ENCODE measurements around the gene TSPAN5. TPM values are rescaled to one million over a fixed set of nuclear protein-coding genes. Genes with fewer than 3 reads are reported as not detected.
A peak's percentile ranks its signal among the peaks of the same experiment; 100 is the strongest.

Gene TSPAN5
- polyA plus RNA-seq, 3 donors from 2014 or later: 21.9 to 37.8 (median 27.2) TPM

DNA sequence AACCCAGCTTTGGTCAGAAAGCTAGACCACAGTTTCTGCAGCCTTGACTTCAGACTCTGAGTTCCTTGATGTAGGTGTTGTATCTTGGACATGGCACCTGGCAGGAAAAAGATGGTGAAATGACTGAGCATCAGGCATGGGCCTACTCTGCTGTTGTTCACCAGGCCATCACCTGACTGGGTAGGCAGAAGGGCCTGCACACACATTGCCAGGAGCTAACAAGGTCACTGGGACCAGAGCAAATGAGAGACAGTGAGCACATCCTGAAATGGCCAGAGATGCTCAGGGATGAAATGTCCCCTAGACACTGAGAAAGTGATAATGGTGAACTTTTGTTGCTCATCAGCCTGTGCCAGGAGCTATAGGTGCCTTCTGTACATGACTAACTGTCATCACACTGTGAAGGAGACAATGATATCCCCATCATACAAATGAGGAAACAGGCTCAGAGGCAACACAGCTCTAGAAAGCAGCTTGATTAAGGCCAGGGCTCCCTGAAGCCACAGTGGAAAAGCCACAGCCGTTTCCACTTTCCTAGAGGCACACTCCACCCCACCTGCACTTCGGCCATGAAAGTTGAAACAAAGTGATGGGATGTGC is 128.3 kb downstream of the TSPAN5 start:
- no peak for DNase-seq
- peaks cover 0 to 4% (median 0%) of the 10 kb centered on the region in 3 donors for H3K36me3 Mint-ChIP-seq
- peak overlapping the region in 4 of 6 donors; percentile 1 to 33 (median 20) for H3K27ac Mint-ChIP-seq
- H3K4me3 Mint-ChIP-seq: no peak overlapping the region
- H3K9me3 Mint-ChIP-seq: no peaks in the 10 kb centered on the region
- peaks cover 16 to 38% of the 10 kb centered on the region in 2 donors for H3K4me1 Mint-ChIP-seq
- peaks cover 0 to 3% (median 0%) of the 10 kb centered on the region in 3 donors for H3K27me3 Mint-ChIP-seq (ENCODE audit: low read depth in 3 of 3)

DNA sequence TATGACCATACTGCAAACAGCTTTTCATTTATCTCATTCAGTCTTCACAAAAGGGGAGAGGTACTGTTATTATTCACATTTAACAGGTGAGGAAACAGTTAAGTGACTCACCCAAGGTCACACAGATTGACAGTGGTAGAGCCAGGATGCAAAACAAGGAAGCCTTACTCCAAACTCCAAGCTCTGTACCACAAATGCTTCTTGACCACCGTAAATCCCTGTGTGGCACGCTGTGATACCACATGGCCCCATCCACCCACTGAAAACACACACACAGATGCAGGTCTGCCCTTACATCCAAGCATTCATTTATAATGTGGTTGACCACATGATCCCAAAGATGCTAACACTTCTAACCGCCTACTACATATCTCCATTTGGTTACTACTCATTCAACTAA is 129.5 kb downstream of the TSPAN5 start:
- Mint-ChIP-seq H3K27me3 (ENCODE audit: low read depth in 3 of 3) (peaks cover 0 to 1% (median 0%) of the 10 kb centered on the region in 3 donors), H3K4me1 (peaks cover 13 to 28% of the 10 kb centered on the region in 2 donors), H3K36me3 (peaks cover 0 to under 1% (median 0%) of the 10 kb centered on the region in 3 donors), H3K9me3 (no peaks in the 10 kb centered on the region), H3K4me3 (no peak overlapping the region), H3K27ac (peak overlapping the region in 1 of 6 donors; percentile 55)
- DNase-seq: no peak

DNA sequence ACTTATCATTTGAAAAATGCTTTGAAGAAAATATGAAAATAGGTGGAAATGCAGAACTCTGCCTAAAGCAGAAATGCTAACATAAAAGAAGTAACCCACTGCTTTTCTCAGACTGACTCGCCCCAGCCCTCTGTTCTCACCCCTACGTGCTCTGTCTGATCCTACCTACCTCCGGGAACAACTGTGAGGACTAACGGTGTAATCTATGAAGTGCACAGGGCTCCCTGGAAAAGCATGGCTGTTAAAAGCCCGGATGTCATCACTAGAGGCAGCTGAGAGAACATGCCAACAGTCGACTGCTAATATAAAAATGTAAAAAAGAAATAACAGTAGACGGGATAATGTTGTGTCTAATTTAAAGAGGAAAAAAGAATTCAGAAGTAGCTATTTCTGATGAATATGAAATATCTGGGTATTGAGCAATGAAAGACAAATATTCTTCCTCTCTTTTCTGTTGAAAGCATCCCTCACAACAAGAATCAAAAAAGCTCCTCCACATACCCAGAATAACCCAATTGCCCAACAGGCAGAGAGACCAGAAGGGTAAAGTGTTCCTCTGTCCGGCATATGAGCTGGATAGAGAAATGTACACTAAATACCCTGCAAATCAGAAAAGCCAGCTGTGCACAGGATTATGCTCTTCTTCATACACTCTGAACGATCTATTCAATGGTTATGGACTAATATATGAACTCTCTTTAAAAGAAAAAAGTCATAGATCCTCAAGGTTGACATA is 130.7 kb downstream of the TSPAN5 start:
- no peak for DNase-seq
- Mint-ChIP-seq H3K4me3 (no peak overlapping the region), H3K4me1 (peaks cover 13 to 28% of the 10 kb centered on the region in 2 donors), H3K27ac (no peak overlapping the region), H3K9me3 (no peaks in the 10 kb centered on the region), H3K36me3 (no peaks in the 10 kb centered on the region), H3K27me3 (ENCODE audit: low read depth in 3 of 3) (peaks cover 0 to 1% (median 0%) of the 10 kb centered on the region in 3 donors)

DNA sequence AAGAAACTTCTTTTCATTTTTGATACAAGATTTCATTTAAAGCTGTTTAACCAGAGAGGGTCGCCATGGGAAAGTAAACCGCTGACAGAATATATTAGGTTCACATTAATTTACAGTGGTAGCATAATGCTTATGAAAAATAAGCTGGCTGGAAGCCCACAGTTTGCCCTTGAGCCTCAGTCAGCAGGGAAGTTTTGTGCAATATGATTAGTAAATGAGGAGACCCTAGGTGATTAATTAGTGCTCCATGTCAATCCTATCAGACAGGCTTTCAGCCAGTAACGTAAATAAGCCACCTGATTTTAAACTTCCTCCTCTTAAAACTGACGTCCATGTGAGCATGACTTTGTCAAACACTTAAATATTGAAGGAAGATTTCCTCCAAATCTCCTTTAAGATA is 134.2 kb downstream of the TSPAN5 start:
- Mint-ChIP-seq H3K4me1 (peaks cover 14 to 29% of the 10 kb centered on the region in 2 donors), H3K27ac (no peak overlapping the region), H3K36me3 (no peaks in the 10 kb centered on the region), H3K9me3 (no peaks in the 10 kb centered on the region), H3K27me3 (ENCODE audit: low read depth in 3 of 3) (peaks cover 0 to 1% (median 0%) of the 10 kb centered on the region in 3 donors), H3K4me3 (no peak overlapping the region)
- no peak for DNase-seq

DNA sequence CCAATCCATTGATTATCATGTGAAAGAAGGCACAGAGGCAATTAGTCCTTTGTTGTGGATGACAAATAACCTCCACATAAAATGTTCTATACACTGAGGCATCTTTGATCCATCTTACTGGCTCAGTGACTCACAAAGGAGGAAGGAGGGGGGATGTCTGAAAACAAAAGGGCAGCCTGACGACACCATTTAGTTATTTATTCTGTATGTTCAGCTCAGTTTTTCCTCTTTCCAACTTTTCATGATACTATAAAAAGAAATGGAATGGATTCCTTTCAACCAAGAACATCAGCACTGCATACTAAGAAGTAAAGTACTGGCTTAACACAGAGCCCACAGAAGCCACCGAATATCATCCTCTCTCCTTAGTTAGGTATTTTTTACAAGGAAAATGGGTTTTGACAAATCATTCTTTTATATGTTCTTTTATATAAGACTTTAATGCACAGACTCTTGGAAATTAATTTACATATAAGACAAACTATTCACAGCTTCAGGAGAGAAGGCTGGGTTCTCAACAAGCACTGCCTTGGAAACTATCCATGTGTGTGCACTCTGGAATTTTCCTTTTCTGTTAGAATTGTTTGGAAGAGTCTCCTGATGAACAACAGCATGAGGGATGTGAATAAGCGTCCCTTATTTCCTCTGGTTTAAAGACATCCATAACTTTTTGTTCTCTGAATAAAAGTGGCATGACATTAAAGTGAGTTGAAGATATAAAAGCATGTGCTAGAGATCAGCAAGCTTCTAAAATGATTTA is 135.6 kb downstream of the TSPAN5 start:
- Mint-ChIP-seq H3K9me3 (no peaks in the 10 kb centered on the region), H3K4me1 (peaks cover 11 to 26% of the 10 kb centered on the region in 2 donors), H3K27ac (no peak overlapping the region), H3K36me3 (no peaks in the 10 kb centered on the region), H3K4me3 (no peak overlapping the region), H3K27me3 (ENCODE audit: low read depth in 3 of 3) (peaks cover 0 to 1% (median 0%) of the 10 kb centered on the region in 3 donors)
- no peak for DNase-seq

DNA sequence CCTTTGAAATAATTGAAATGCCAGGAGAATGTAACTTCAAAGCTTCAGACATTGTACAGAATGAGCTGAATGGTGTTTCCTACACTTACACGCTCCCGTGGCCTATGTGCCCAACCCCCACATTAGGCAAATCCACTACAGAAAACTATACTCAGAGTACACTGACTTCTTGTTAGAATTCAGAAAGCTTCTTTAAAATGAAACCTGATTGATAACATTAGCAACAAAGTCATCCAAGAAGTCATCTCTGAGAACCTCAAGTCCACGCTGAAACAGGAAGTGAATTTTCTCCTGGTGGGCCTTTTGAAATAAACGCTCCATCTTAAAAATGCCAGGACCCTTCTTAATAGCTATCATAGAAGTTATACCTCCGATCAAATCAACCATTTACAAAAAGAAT is 136.3 kb downstream of the TSPAN5 start:
- H3K9me3 Mint-ChIP-seq: no peaks in the 10 kb centered on the region
- DNase-seq: no peak
- H3K4me1 Mint-ChIP-seq: peaks cover 11 to 26% of the 10 kb centered on the region in 2 donors
- peaks cover 0 to 1% (median 0%) of the 10 kb centered on the region in 3 donors for H3K27me3 Mint-ChIP-seq (ENCODE audit: low read depth in 3 of 3)
- H3K36me3 Mint-ChIP-seq: no peaks in the 10 kb centered on the region
- no peak overlapping the region for H3K4me3 Mint-ChIP-seq
- peak overlapping the region in 1 of 6 donors; percentile 22 for H3K27ac Mint-ChIP-seq

DNA sequence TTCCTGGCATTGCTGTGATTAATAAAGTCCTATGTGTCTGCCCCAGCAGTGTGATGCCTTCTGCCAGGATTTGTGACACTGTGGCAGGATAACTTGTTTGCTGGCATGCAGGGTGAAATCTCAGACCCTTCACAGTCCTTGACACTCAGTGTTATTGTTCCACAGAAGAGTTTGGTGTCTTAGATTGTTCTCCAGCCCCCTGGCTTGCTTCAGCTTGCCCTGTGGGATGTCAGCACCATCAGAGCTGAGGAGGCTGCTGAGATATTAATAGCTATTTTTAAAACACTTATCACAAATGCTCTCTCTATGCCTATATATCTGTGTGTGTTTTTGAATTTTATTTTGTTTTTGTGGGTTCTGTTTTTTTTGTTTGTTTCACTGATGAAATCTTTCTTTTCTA is 136.9 kb downstream of the TSPAN5 start:
- peak overlapping the region in 1 of 6 donors; percentile 28 for H3K27ac Mint-ChIP-seq
- H3K9me3 Mint-ChIP-seq: no peaks in the 10 kb centered on the region
- H3K4me1 Mint-ChIP-seq: peaks cover 11 to 26% of the 10 kb centered on the region in 2 donors
- peaks cover 0 to 1% (median 0%) of the 10 kb centered on the region in 3 donors for H3K27me3 Mint-ChIP-seq (ENCODE audit: low read depth in 3 of 3)
- no peaks in the 10 kb centered on the region for H3K36me3 Mint-ChIP-seq
- DNase-seq: no peak
- H3K4me3 Mint-ChIP-seq: no peak overlapping the region

DNA sequence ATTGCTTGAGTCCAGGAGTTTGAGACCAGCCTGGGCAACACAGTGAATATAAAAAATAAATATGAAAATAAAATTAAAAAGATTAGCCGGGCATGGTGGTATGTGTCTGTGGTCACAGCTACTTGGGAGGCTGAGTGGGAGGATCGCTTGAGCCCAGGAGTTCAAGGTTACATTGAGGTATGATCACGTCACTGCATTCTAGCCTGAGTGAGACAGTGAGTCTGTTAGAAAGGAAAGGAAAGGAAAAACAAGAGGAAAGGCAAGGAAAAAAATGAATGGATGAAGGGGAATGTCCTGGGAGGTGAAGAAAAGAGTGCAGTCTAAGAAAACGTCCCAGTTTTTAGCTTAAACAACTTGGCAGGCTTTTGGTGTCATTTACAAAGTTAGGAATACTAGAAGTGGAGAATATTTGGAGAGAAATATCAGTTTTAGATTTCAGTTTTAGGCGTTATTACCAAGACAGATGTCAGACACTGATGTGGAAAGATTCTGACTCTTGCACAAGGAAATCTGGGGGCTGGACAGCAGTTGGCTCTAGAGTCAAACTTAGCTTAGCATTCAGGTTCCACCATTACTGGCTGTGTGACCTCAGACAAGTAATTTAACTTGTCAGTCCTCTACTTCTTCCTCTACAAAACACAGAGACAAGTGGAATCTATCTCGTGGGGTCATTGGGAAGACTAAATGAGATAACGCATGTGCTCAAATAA is 139.0 kb downstream of the TSPAN5 start:
- Mint-ChIP-seq H3K27me3 (ENCODE audit: low read depth in 3 of 3) (peaks cover 0 to 1% (median 0%) of the 10 kb centered on the region in 3 donors), H3K27ac (peak overlapping the region in 2 of 6 donors; percentile 53 to 56), H3K4me3 (no peak overlapping the region), H3K36me3 (no peaks in the 10 kb centered on the region), H3K4me1 (peaks cover 29 to 45% of the 10 kb centered on the region in 2 donors), H3K9me3 (no peaks in the 10 kb centered on the region)
- no peak for DNase-seq

DNA sequence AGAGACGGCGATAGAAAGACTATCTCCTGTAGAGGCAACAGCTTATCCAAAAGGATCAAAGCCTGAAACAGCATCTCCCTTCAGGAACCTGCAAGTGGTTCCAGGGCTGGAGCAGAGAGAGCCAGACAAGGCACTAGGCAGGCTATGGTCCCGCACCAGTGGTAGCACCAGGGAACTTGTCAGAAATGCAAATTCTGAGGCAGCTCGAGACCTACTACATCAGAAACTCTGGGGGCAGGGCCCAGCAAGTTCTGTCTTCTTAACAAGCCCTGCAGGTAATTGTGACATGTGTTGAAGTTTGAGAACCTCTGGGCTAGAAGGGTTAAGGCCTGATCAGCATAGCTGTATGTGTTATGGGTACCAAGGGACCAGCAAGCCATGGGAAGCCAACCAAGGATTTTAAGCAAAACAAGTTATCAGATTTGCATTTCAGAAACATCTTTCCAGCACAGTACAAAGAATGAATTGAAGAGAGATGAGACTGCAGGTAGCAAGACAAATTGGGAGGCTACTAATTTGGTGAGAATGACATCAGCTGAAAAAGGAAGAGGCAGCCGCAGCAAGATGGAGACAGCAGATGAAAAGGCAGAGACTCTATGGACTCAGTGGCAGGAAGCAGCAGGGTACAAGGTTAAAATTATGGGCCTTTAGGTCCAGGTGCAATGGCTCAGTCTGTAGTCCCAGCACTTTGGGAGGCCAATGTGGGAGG is 139.7 kb downstream of the TSPAN5 start:
- Mint-ChIP-seq H3K27ac (no peak overlapping the region), H3K27me3 (ENCODE audit: low read depth in 3 of 3) (peaks cover 0 to 1% (median 0%) of the 10 kb centered on the region in 3 donors), H3K9me3 (no peaks in the 10 kb centered on the region), H3K4me3 (no peak overlapping the region), H3K36me3 (no peaks in the 10 kb centered on the region), H3K4me1 (peaks cover 29 to 46% of the 10 kb centered on the region in 2 donors)
- no peak for DNase-seq

DNA sequence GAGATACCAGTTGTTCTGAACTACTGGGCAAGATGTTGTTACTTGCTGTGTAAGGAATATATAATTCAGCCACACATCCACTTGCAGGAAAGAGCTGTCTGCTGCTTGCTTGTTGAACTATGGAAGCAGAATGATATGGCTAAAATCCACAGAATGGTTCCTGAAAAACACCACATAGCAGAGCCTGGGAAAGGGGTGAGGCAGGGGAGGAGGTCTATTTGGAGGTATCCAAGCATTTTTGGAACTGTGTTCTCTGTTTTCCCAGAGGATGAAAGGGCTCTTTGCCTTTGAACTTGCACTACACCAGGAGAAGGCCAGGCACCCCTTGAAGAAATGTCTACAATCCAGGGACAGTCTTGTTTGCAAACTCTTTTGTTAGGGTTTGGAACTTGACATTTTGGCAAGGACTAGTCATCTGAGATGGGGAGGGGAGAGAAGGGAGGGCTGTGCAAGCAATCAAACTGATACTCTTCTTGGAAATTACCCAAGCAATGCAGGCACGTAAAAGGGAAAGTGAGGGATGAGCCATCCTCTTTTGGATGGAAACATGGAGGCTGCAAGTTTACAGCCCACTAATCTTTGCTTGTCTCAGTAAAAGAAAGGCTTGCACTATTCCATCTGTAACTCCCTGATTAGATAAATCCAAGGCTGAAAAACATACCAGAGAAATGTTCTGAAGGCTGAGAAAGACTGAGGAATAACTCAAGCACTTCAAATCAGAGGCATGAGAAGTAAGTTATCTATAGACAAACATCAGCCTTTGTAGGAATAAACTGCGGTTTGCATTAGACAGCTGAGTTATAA is 141.0 kb downstream of the TSPAN5 start:
- Mint-ChIP-seq H3K27me3 (ENCODE audit: low read depth in 3 of 3) (no peaks in the 10 kb centered on the region), H3K4me1 (peaks cover 32 to 48% of the 10 kb centered on the region in 2 donors), H3K4me3 (no peak overlapping the region), H3K27ac (peak overlapping the region in 2 of 6 donors; percentile 21 to 42), H3K36me3 (no peaks in the 10 kb centered on the region), H3K9me3 (no peaks in the 10 kb centered on the region)
- DNase-seq: no peak

DNA sequence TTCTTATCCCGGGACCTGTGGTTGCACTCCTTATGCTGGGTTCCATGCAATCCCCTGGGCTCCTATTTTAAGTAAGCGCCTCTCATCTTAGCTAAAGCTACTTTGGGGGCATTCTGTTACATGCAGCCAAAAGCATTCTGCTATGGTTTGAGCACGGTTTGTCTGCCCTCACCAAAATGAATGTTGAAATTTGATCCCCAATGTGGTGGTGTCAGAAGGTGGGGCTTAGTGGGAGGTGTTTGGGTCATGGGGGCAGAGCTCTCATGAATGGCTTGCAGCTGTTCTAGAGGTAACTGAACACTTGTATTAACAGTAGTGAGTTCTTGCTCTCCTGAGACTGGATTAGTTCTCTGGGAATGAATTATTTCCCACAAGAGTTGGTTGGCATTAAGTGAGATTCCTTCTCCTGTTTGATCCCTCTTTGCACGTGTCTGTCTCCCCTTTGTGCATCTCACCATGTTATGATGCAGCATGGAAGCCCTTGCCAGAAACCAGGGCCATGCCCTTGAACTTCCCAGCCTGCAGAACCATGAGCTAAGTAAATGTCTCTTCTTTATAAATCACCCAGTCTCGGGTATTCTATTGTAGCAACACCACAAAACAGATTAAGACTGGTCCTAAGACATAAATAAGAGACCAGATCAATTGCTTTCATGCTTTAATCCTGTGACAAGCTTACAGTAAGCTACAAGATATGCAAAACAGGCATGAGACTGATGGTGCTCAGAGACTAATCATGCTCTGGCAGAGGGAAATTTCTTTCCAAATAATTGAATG is 141.8 kb downstream of the TSPAN5 start:
- Mint-ChIP-seq H3K4me1 (peaks cover 27 to 40% of the 10 kb centered on the region in 2 donors), H3K27me3 (ENCODE audit: low read depth in 3 of 3) (no peaks in the 10 kb centered on the region), H3K27ac (peak overlapping the region in 2 of 6 donors; percentile 13 to 21), H3K9me3 (no peaks in the 10 kb centered on the region), H3K36me3 (no peaks in the 10 kb centered on the region), H3K4me3 (no peak overlapping the region)
- DNase-seq: no peak

DNA sequence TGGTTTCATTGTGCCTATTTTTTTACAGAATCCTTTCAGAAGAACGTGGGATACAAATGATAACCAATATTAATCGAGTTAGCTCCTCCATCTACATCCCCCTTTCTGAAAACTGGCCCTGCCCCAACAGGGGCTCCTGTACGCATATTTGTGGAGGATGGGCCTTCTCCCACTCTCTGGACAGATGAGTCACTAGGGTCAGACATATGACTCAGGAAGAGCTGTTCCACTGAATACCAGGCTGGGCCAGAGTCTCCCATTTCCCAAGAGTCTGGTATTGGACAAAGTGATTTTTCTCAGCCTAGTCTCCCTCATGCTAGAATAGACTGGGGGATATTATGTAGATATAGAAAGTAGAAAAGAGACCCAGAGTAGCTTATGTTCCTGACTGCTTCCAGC is 142.4 kb downstream of the TSPAN5 start:
- DNase-seq: no peak
- H3K4me1 Mint-ChIP-seq: peaks cover 30 to 43% of the 10 kb centered on the region in 2 donors

More for the DNA sequence above, 142.4 kb downstream of the TSPAN5 start:
- no peaks in the 10 kb centered on the region for H3K36me3 Mint-ChIP-seq
- no peak overlapping the region for H3K4me3 Mint-ChIP-seq
- no peaks in the 10 kb centered on the region for H3K27me3 Mint-ChIP-seq (ENCODE audit: low read depth in 3 of 3)
- H3K27ac Mint-ChIP-seq: no peak overlapping the region
- H3K9me3 Mint-ChIP-seq: no peaks in the 10 kb centered on the region
